Progenitor cell of endocrine pancreas (in vitro differentiated cells): ENCODE results near the gene MPHOSPH6. TPM values are rescaled to one million over a fixed set of nuclear protein-coding genes. Genes with fewer than 3 reads are reported as not detected.

Source experiments
- DNase-seq: peaks from one replicate; pipeline ENCODE4 v3.0.0; 2021; ENCODE audit warnings: low spot score; ENCODE audit not compliant: unreplicated experiment
- H3K27ac Mint-ChIP-seq: 2 replicates; pipeline ENCODE4 v1.8.0; 2021; ENCODE audit warnings: mild to moderate bottlenecking, moderate library complexity, mixed read lengths
- H3K27me3 Mint-ChIP-seq: 2 replicates; pipeline ENCODE4 v1.8.0; 2021; ENCODE audit warnings: mixed read lengths
- H3K36me3 Mint-ChIP-seq: 2 replicates; pipeline ENCODE4 v1.8.0; 2022; ENCODE audit warnings: mixed read lengths; ENCODE audit not compliant: insufficient read depth
- H3K4me1 Mint-ChIP-seq: 2 replicates; pipeline ENCODE4 v1.8.0; 2021; ENCODE audit warnings: low read depth, mixed read lengths
- H3K4me3 Mint-ChIP-seq: 2 replicates; pipeline ENCODE4 v1.8.0; 2021; ENCODE audit warnings: low read depth, mild to moderate bottlenecking, moderate library complexity, mixed read lengths
- H3K9me3 Mint-ChIP-seq: 2 replicates; pipeline ENCODE4 v1.8.0; 2021; ENCODE audit warnings: low read depth, mixed read lengths
- CTCF ChIP-seq: fragments of 200-600 bp; sonication (generic); IDR thresholded peaks from one replicate; pipeline ENCODE4 v1.5.0; 2021; ENCODE audit warnings: antibody characterized with exemption, mild to moderate bottlenecking; ENCODE audit not compliant: unreplicated experiment
- total RNA-seq: library from RNA; stranded (reverse); gene quantifications from 2 replicates; pipeline ENCODE4 v1.2.1, GENCODE V29; 2021

Gene MPHOSPH6
- total RNA-seq, 1 donor from 2014 or later: 41.9 TPM

- Mint-ChIP-seq H3K9me3 (peaks cover 3% of the 10 kb centered on the region), H3K27ac (no peak overlapping the region), H3K4me1 (peaks cover 2% of the 10 kb centered on the region), H3K27me3 (no peaks in the 10 kb centered on the region), H3K36me3 (peaks cover 1% of the 10 kb centered on the region), H3K4me3 (no peak overlapping the region)
- no peak for TF ChIP-seq CTCF
- no peak for DNase-seq
These were observed 40.1 kb downstream of the MPHOSPH6 start for GRCh38 chr16:82129881-82130280.

- Mint-ChIP-seq H3K9me3 (peaks cover 10% of the 10 kb centered on the region), H3K36me3 (no peaks in the 10 kb centered on the region), H3K27me3 (no peaks in the 10 kb centered on the region), H3K4me3 (no peak overlapping the region), H3K27ac (no peak overlapping the region), H3K4me1 (peaks cover 2% of the 10 kb centered on the region)
- TF ChIP-seq CTCF: no peak
- DNase-seq: no peak
These were observed 45.4 kb downstream of the MPHOSPH6 start for GRCh38 chr16:82124651-82125050.

GRCh38 chr16:82119405-82119804 lies 50.6 kb downstream of the MPHOSPH6 start:
- no peaks in the 10 kb centered on the region for H3K36me3 Mint-ChIP-seq
- H3K27me3 Mint-ChIP-seq: no peaks in the 10 kb centered on the region
- TF ChIP-seq CTCF: no peak
- no peak overlapping the region for H3K27ac Mint-ChIP-seq
- no peak overlapping the region for H3K4me3 Mint-ChIP-seq
- no peak for DNase-seq
- peaks cover 4% of the 10 kb centered on the region for H3K9me3 Mint-ChIP-seq
- no peaks in the 10 kb centered on the region for H3K4me1 Mint-ChIP-seq

- H3K4me1 Mint-ChIP-seq: no peaks in the 10 kb centered on the region
These were observed 51.3 kb downstream of the MPHOSPH6 start for GRCh38 chr16:82118749-82119148.

GRCh38 chr16:82116535-82116934 lies 53.5 kb downstream of the MPHOSPH6 start:
- no peak for DNase-seq
- Mint-ChIP-seq H3K4me1 (no peaks in the 10 kb centered on the region), H3K9me3 (no peaks in the 10 kb centered on the region), H3K27me3 (no peaks in the 10 kb centered on the region), H3K36me3 (no peaks in the 10 kb centered on the region), H3K27ac (no peak overlapping the region), H3K4me3 (no peak overlapping the region)
- no peak for TF ChIP-seq CTCF

More at GRCh38 chr16:82118749-82119148, 51.3 kb downstream of the MPHOSPH6 start:
- DNase-seq: no peak
- Mint-ChIP-seq H3K27me3 (no peaks in the 10 kb centered on the region), H3K27ac (no peak overlapping the region), H3K36me3 (no peaks in the 10 kb centered on the region), H3K9me3 (peaks cover under 1% of the 10 kb centered on the region), H3K4me3 (no peak overlapping the region)
- no peak for TF ChIP-seq CTCF
